ENCODE data around the gene GRAMD4.
A peak's percentile ranks its signal among the peaks of the same experiment; 100 is the strongest.

DNA sequence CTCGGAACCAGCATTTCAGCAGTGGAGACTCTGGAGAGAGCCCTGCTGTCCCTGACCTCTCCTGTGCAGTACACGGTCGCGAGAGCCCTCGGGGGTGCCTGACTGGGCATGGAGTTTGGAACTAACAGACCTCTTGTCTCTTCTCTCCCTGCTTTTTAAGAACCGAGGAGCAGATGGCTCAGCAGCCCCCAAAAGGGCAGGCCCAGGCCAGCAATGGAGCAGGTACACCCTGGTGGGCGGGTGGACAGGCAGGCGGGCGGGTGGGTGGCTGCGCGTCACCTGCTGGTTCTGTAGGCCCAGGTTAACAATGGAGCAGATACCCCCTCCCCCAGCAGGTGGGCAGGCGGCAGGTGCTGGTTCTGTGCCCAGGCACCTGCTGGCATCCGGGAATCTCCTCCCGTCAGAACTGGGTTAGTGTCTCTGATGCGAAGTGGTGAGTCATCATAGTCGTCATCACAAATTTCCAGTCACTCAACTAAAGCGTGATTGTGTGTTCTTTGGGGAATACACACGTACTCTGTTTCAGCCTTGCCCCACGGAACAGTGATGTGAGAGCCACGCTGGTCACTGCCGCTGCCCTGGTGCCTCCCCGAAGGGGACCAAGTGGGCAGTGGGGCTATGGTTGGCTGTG lies 41.1 kb downstream of the GRAMD4 start:
- TF ChIP-seq, protein P1, sequence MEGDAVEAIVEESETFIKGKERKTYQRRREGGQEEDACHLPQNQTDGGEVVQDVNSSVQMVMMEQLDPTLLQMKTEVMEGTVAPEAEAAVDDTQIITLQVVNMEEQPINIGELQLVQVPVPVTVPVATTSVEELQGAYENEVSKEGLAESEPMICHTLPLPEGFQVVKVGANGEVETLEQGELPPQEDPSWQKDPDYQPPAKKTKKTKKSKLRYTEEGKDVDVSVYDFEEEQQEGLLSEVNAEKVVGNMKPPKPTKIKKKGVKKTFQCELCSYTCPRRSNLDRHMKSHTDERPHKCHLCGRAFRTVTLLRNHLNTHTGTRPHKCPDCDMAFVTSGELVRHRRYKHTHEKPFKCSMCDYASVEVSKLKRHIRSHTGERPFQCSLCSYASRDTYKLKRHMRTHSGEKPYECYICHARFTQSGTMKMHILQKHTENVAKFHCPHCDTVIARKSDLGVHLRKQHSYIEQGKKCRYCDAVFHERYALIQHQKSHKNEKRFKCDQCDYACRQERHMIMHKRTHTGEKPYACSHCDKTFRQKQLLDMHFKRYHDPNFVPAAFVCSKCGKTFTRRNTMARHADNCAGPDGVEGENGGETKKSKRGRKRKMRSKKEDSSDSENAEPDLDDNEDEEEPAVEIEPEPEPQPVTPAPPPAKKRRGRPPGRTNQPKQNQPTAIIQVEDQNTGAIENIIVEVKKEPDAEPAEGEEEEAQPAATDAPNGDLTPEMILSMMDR (IDR thresholded peaks at IDR 0.05), result no peak
- peak in 1 of 2 donors; percentile 41 for TF ChIP-seq POLR2A (IDR thresholded peaks at IDR 0.05)
